ENCODE results near the gene SYT1.
A peak's percentile ranks its signal among the peaks of the same experiment; 100 is the strongest.

SYT1 gene

GRCh38 chr12:79324571-79324970 is 460.0 kb downstream of the SYT1 start:
- no peak overlapping the region for H3K27ac ChIP-seq (ENCODE audit: poor library complexity, severe bottlenecking)
- no peaks in the 10 kb centered on the region for H3K27me3 ChIP-seq (ENCODE audit: insufficient read depth, poor library complexity, severe bottlenecking)
- DNase-seq (ENCODE audit: low spot score) (no peak), ATAC-seq (ENCODE audit: low read depth) (no peak)
- H3K4me3 ChIP-seq (ENCODE audit: severe bottlenecking), result no peak overlapping the region
- H3K9me3 ChIP-seq (ENCODE audit: severe bottlenecking), result no peaks in the 10 kb centered on the region
- H3K36me3 ChIP-seq (ENCODE audit: low read depth), result no peaks in the 10 kb centered on the region
- H3K4me1 ChIP-seq (ENCODE audit: insufficient read depth, poor library complexity, severe bottlenecking), result no peaks in the 10 kb centered on the region
- TF ChIP-seq CTCF (IDR thresholded peaks at IDR 0.05; ENCODE audit: poor library complexity, severe bottlenecking), result no peak

GRCh38 chr12:79326222-79326621 is 461.6 kb downstream of the SYT1 start:
- H3K27ac ChIP-seq (ENCODE audit: poor library complexity, severe bottlenecking), result no peak overlapping the region
- no peaks in the 10 kb centered on the region for H3K4me1 ChIP-seq (ENCODE audit: insufficient read depth, poor library complexity, severe bottlenecking)
- H3K36me3 ChIP-seq (ENCODE audit: low read depth), result no peaks in the 10 kb centered on the region
- H3K9me3 ChIP-seq (ENCODE audit: severe bottlenecking), result no peaks in the 10 kb centered on the region
- no peak for TF ChIP-seq CTCF (IDR thresholded peaks at IDR 0.05; ENCODE audit: poor library complexity, severe bottlenecking)
- no peak for DNase-seq (ENCODE audit: low spot score)
- no peak for ATAC-seq (ENCODE audit: low read depth)
- H3K4me3 ChIP-seq (ENCODE audit: severe bottlenecking), result no peak overlapping the region
- H3K27me3 ChIP-seq (ENCODE audit: insufficient read depth, poor library complexity, severe bottlenecking), result no peaks in the 10 kb centered on the region

GRCh38 chr12:79326663-79327062 is 462.1 kb downstream of the SYT1 start:
- TF ChIP-seq CTCF (IDR thresholded peaks at IDR 0.05; ENCODE audit: poor library complexity, severe bottlenecking), result no peak
- Histone ChIP-seq H3K27me3 (ENCODE audit: insufficient read depth, poor library complexity, severe bottlenecking) (no peaks in the 10 kb centered on the region), H3K4me3 (ENCODE audit: severe bottlenecking) (no peak overlapping the region), H3K9me3 (ENCODE audit: severe bottlenecking) (no peaks in the 10 kb centered on the region), H3K4me1 (ENCODE audit: insufficient read depth, poor library complexity, severe bottlenecking) (no peaks in the 10 kb centered on the region), H3K36me3 (ENCODE audit: low read depth) (no peaks in the 10 kb centered on the region), H3K27ac (ENCODE audit: poor library complexity, severe bottlenecking) (no peak overlapping the region)
- ATAC-seq (ENCODE audit: low read depth) (no peak), DNase-seq (ENCODE audit: low spot score) (no peak)

GRCh38 chr12:79327465-79327864 is 462.9 kb downstream of the SYT1 start:
- no peak overlapping the region for H3K27ac ChIP-seq (ENCODE audit: poor library complexity, severe bottlenecking)
- no peak for TF ChIP-seq CTCF (IDR thresholded peaks at IDR 0.05; ENCODE audit: poor library complexity, severe bottlenecking)
- H3K36me3 ChIP-seq (ENCODE audit: low read depth), result no peaks in the 10 kb centered on the region
- no peaks in the 10 kb centered on the region for H3K27me3 ChIP-seq (ENCODE audit: insufficient read depth, poor library complexity, severe bottlenecking)
- ATAC-seq (ENCODE audit: low read depth) (no peak), DNase-seq (ENCODE audit: low spot score) (no peak)
- H3K9me3 ChIP-seq (ENCODE audit: severe bottlenecking), result no peaks in the 10 kb centered on the region
- no peaks in the 10 kb centered on the region for H3K4me1 ChIP-seq (ENCODE audit: insufficient read depth, poor library complexity, severe bottlenecking)
- H3K4me3 ChIP-seq (ENCODE audit: severe bottlenecking), result no peak overlapping the region

GRCh38 chr12:79329933-79330332 is 465.4 kb downstream of the SYT1 start:
- DNase-seq (ENCODE audit: low spot score), result no peak
- no peak for TF ChIP-seq CTCF (IDR thresholded peaks at IDR 0.05; ENCODE audit: poor library complexity, severe bottlenecking)
- Histone ChIP-seq H3K27ac (ENCODE audit: poor library complexity, severe bottlenecking) (no peak overlapping the region), H3K36me3 (ENCODE audit: low read depth) (no peaks in the 10 kb centered on the region), H3K9me3 (ENCODE audit: severe bottlenecking) (no peaks in the 10 kb centered on the region), H3K4me3 (ENCODE audit: severe bottlenecking) (no peak overlapping the region), H3K4me1 (ENCODE audit: insufficient read depth, poor library complexity, severe bottlenecking) (no peaks in the 10 kb centered on the region), H3K27me3 (ENCODE audit: insufficient read depth, poor library complexity, severe bottlenecking) (no peaks in the 10 kb centered on the region)
- ATAC-seq (ENCODE audit: low read depth), result peak; percentile 31; the same call in 2 of the 3 replicates

Measured in RWPE2 (cell line).